NCI-H446 (cell line): ENCODE data around the gene SLC26A1.

Experiments used
- DNase-seq, 2 experiments: peaks; one replicate each; lab custom pipeline; 2025; lab: John Stamatoyannopoulos, UW

Gene SLC26A1

DNA sequence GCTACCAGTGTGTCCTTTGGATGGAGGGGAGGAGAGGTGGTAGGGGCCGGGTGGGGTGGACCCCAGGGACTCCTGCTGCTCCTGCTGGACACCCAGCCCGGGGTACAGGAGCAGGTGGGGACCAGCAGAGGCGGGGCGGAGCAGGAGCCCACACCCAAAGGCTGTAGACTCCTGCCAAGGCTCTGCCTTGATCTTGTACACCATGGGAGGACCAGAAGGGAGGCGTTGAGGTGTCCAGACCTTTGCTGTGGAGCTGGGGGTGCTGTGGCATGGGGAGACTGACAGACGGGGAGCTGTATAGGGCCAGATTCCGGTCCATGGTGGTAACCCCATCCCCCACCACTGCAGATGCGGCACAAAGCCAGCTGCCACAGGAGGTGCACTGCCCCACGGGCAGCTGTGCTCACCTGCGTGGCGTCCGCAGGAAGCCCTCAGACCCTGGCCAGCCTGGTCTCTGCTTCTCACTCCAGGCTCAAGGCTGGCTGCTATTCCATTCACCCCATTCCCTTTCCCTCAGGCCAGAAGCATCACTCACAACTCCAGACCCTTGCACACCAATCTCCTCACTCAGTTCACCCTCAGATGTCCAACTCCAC is 5.0 kb upstream of the SLC26A1 start:
- no peak for DNase-seq

DNA sequence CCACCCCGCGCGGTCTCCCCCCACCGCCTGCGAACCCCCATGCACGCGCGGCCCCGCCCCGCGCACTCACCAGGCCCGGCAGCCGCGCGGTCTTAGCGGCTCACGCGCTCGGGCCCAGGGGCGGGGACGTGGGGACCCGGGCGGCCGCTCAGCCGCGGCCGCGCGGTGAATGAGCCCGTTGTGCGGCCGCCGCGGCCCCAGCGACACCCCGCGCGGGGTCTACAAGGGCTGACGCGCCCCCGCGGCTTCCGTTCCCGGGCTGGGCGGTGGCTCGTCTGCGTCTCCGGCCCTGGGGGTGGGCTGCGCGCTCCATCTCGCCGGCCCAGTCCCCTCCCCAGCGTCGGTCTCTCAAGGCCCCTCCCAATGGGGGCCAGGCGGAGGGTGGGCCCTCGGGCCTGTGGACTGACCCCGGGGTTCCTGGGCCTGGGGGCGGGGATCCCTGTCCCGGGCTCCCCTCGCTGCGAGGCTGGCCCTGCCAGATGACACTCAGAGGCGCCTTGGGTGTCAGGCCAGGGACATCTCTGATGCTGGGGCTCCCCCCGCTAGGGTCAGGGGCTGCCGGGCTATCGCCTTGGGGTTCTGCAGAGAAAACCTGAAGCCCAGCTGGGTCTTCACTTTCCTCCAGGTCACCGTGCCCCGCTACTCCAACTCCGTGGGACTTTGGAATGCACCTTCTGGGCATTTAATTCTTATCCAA is 4.3 kb upstream of the SLC26A1 start:
- no peak for DNase-seq

DNA sequence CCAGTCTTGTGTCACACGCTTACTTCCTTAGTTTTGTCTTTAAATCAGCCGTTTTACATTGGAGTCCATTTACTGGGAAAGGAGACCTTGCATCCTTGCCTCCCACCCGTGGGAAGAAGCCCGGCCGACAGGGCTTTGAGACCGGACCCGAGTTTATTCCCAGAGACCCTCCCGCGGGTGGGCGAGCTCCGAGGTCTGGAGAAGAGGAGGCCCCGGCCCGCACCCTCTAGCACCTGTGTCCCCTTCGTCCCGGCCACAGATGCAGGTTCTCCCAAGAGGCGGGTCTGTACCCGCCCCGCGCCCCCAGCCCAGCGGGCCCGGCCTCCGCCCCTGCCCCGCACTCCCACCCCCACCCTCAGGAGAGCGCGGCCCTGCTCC is 3.8 kb upstream of the SLC26A1 start:
- no peak for DNase-seq

GRCh38 chr4:996030-996996 is 3.1 kb upstream of the SLC26A1 start:
- no peak for DNase-seq

DNA sequence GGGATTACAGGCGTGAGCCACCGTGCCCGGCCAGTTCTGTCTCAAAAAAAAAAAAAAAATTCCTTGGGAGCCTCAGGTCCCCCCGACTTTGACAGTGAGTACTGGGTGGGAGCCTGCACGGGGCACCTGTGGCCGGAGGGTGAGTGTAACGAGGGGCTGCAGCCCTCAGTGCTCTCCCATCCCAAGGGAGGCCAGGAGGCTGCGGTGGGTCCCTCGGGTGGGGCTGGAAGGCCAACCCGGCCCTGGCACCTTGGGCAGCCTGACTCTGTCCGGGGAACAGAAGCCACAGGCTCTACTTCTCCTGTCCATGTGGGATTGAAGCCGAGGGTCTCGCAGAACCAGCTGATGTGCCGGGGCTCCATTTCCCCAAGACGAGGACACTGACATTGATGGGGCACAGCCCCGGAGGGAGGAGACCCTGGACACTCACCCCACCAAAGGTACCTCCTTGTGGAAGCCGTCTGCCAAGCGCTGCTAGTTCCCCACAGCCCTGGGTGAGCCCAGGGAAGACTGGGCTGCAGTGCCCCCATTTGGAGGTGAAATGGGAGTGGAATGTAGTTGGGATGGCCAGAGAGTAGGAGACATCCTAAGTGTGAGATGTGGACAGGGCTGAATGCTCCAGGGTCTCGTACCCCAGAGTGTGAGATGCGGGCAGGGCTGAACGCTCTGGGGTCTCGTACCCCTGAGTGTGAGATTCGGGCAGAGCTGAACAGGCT is 2.3 kb upstream of the SLC26A1 start:
- no peak for DNase-seq

- DNase-seq = no peak
These were observed 700 bp downstream of the SLC26A1 start for GRCh38 chr4:992297-993110.

DNA sequence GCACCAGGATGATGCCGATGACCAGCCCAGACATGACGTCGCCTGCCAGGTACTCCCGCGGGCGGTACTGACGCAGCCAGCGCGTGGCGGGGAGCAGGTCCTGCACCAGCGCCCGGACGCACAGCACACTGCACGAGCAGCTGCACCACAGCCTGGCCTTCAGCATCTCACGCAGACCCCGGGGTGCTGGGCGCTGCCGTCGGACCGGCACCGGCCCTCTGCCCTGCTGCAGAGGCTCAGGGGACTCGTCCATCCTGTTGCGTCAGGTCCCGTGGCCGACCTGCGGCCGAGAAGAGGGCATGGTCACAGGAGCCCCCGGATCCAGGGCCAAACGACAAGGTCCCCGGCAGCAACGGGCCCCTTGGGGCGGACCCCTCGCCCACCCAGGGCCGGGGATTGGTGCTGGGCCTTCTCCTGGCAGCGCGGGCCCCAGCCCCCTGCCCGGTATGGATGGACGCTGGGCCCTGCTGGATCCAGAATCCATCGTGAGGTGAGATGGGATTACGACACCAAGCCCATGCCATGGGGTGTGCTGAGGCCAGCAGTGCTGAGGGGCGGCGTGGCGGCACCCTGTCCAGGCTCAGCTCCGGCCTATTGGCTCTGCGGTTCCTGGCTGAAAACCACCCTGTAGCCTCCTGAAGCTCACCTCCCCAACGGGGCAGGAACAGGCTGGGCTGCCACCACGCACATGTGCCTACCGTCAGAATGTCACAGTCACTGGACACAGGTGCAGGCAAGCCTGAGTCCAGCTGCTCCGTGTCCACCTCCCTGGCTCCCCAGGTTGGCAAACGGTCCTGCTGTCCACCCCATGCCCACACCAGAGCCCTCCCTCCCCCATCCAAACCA is 1.5 kb downstream of the SLC26A1 start:
- DNase-seq = no peak

DNA sequence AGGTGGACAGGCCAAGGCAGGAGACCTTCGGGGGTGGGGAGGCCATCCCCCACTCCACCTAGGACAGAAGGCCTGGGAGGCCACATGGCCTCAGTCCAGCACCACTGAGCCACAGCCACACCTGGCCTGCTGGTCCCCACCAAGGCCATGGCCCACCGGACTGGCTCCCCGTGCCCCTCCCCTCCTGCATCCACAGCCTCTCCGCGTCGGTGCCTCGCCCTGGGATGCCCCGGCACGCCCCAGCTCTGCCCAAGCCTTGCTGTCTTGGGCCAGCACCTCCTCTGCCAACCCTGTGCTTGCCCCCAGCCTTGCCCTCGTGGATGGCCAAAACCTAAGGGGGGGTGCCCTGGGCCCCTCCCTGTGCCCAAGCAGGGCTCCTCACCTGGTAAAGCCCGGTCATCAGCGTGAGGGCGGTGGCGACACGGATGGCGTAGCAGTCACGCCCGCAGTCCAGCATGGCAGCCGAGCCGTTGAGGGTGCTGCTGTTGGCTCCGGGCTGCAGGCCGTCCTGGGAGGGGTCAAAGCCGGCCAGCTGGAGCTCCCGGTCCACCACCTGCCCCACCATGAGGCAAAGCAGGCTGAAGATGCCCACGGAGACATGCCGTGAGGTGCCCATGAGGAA is 2.3 kb downstream of the SLC26A1 start:
- DNase-seq = no peak

DNA sequence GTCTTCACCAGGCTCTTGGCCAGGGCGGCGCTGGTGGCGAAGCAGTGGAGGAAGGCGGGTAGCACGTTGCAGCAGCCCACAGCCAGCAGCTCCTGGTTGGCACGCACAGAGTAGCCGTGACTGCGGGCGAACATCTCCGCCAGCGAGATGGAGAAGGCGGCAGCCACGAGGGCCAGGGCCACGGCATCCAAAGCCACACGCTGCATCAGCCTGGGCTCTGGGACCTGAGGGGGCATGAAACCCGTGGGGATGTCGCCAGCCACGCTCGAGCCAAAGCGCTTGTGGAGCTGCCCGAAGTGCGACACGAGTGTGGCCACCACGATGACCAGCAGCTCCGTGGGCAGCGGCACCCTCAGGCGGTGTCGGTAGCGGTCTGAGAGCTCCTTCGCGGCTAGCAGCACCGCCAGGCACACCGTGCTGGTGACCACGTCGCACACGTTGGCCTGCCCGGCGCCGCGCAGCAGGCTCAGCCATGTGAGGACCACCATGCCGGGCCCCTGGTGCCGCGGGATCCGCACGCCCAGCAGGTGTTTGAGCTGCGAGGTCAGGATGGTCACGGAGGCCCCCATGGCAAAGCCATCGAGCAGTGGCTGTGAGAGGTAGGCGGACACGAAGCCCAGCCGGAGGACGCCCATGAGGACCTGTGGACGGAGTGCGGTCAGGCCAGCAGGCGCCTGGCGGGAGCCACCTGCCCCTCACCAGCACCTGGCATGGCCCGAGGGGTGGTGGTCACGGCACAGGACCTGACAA is 3.3 kb downstream of the SLC26A1 start:
- no peak for DNase-seq

GRCh38 chr4:988726-989721 is 4.2 kb downstream of the SLC26A1 start:
- DNase-seq = no peak

GRCh38 chr4:987624-988513 is 5.3 kb downstream of the SLC26A1 start:
- no peak for DNase-seq

GRCh38 chr4:986879-987623 is 6.2 kb downstream of the SLC26A1 start, which contains the start of gene IDUA:
TSS of gene IDUA (plus strand) at chr4:987044. CDS start at chr4:987085, 41 bp downstream.
- peak in 1 of 2 experiments; percentile 35 for DNase-seq

GRCh38 chr4:986428-986878 is 6.8 kb downstream of the SLC26A1 start:
- no peak for DNase-seq

- DNase-seq = no peak
These were observed 7.9 kb downstream of the SLC26A1 start for GRCh38 chr4:985123-985830.

GRCh38 chr4:984336-985054 is 8.7 kb downstream of the SLC26A1 start:
- no peak for DNase-seq
